ENCODE results near the gene BLOC1S3. TPM values are rescaled to one million over a fixed set of nuclear protein-coding genes. Genes with fewer than 3 reads are reported as not detected.
A peak's percentile ranks its signal among the peaks of the same experiment; 100 is the strongest.

BLOC1S3 gene
- total RNA-seq, 1 donor from 2014 or later, result 15.9 TPM

GRCh38 chr19:45144431-45145269 is 33.9 kb upstream of the BLOC1S3 start:
- no peak for TF ChIP-seq CTCF (IDR thresholded peaks at IDR 0.05)
- H3K4me3 ChIP-seq, result no peak overlapping the region
- no peaks in the 10 kb centered on the region for H3K4me1 ChIP-seq
- intact Hi-C loops (cut with DNase I), result no loop called here
- H3K9me3 ChIP-seq, result no peaks in the 10 kb centered on the region
- DNase-seq, result no peak
- no peak overlapping the region for H3K27ac ChIP-seq
- H3K36me3 ChIP-seq, result peaks cover 62% of the 10 kb centered on the region
- no peaks in the 10 kb centered on the region for H3K27me3 ChIP-seq (ENCODE audit: low read depth)
- ATAC-seq, result no peak

- Histone ChIP-seq H3K4me1 (no peaks in the 10 kb centered on the region), H3K9me3 (no peaks in the 10 kb centered on the region), H3K36me3 (peaks cover 61% of the 10 kb centered on the region), H3K27me3 (ENCODE audit: low read depth) (peaks cover under 1% of the 10 kb centered on the region), H3K27ac (no peak overlapping the region), H3K4me3 (no peak overlapping the region)
- no peak for TF ChIP-seq CTCF (IDR thresholded peaks at IDR 0.05)
- intact Hi-C loops (cut with DNase I), result no loop called here
- DNase-seq (no peak), ATAC-seq (no peak)
Observed at GRCh38 chr19:45145270-45146189, 33.1 kb upstream of the BLOC1S3 start.

GRCh38 chr19:45146251-45146650 is 32.3 kb upstream of the BLOC1S3 start:
- intact Hi-C loops (cut with DNase I), result no loop called here
- Histone ChIP-seq H3K9me3 (no peaks in the 10 kb centered on the region), H3K36me3 (peaks cover 53% of the 10 kb centered on the region), H3K4me3 (no peak overlapping the region), H3K27me3 (ENCODE audit: low read depth) (peaks cover 7% of the 10 kb centered on the region), H3K27ac (no peak overlapping the region), H3K4me1 (no peaks in the 10 kb centered on the region)
- TF ChIP-seq CTCF (IDR thresholded peaks at IDR 0.05), result no peak
- DNase-seq (no peak), ATAC-seq (peak in 1 of 2 donors; percentile 20)

GRCh38 chr19:45146741-45147205 is 31.8 kb upstream of the BLOC1S3 start:
- peaks cover 2% of the 10 kb centered on the region for H3K4me1 ChIP-seq
- TF ChIP-seq CTCF (IDR thresholded peaks at IDR 0.05), result no peak
- ATAC-seq (no peak), DNase-seq (no peak)
- peaks cover 48% of the 10 kb centered on the region for H3K36me3 ChIP-seq
- no peak overlapping the region for H3K27ac ChIP-seq
- intact Hi-C loops (cut with DNase I), result no loop called here
- no peak overlapping the region for H3K4me3 ChIP-seq
- H3K27me3 ChIP-seq (ENCODE audit: low read depth), result peaks cover 13% of the 10 kb centered on the region
- H3K9me3 ChIP-seq, result no peaks in the 10 kb centered on the region

GRCh38 chr19:45147835-45148676 is 30.5 kb upstream of the BLOC1S3 start:
- Histone ChIP-seq H3K27me3 (ENCODE audit: low read depth) (peaks cover 25% of the 10 kb centered on the region), H3K4me3 (no peak overlapping the region), H3K27ac (no peak overlapping the region), H3K4me1 (peaks cover 14% of the 10 kb centered on the region), H3K9me3 (no peaks in the 10 kb centered on the region), H3K36me3 (peaks cover 35% of the 10 kb centered on the region)
- intact Hi-C loops (cut with DNase I), result no loop called here
- no peak for TF ChIP-seq CTCF (IDR thresholded peaks at IDR 0.05)
- no peak for DNase-seq
- ATAC-seq, result no peak
